Gastrocnemius medialis (tissue), 4 donors: ENCODE measurements around the gene SPINK5.

Source experiments
- CTCF ChIP-seq, 5 experiments: fragments of 450-650 bp in 3 of 5; fragments of 200-600 bp in 2 of 5; sonication (generic) in 2 of 5; IDR thresholded peaks in 4 of 5; conservative IDR thresholded peaks in 1 of 5; 1 replicate in 4 of 5; 2 replicates in 1 of 5; pipeline ENCODE4 v1.5.1; 2016 to 2019; ENCODE audit warnings: antibody characterized with exemption in 5 of 5, mild to moderate bottlenecking in 3 of 5, moderate library complexity in 3 of 5
- POLR2A ChIP-seq, 2 donors: fragments of 450-650 bp; IDR thresholded peaks; one replicate each; pipeline ENCODE4 v1.6.1; 2017; ENCODE audit warnings: antibody characterized with exemption in 2 of 2, mild to moderate bottlenecking in 2 of 2, moderate library complexity in 2 of 2

- no peak for TF ChIP-seq CTCF (IDR thresholded peaks at IDR 0.05 in 4 of 5, conservative IDR thresholded peaks at IDR 0.05 in 1 of 5)
- TF ChIP-seq POLR2A (IDR thresholded peaks at IDR 0.05) = no peak
Measured at GRCh38 chr5:148090773-148091250, 27.0 kb downstream of the SPINK5 start.
